HG02763 (cell line): ENCODE data around the gene IDUA.
"Not testable (repeated sequence)": the region's sequence is repeated elsewhere in the genome, so short reads cannot be mapped to it uniquely, and the experiment has no call there.

Experiments
- ATAC-seq: cut with Tn5 transposase; IDR thresholded peaks from one replicate; pipeline ENCODE4 v1.9.1; 2021; ENCODE audit warnings: mild to moderate bottlenecking, moderate library complexity; ENCODE audit not compliant: unreplicated experiment

IDUA gene

GRCh38 chr4:1043162-1043561, 56.3 kb downstream of the IDUA start:
- ATAC-seq, result no peak

GRCh38 chr4:1043651-1044468, 57.0 kb downstream of the IDUA start:
- no peak for ATAC-seq

GRCh38 chr4:1044469-1045192, 57.8 kb downstream of the IDUA start:
- ATAC-seq, result no peak

GRCh38 chr4:1045193-1045594, 58.4 kb downstream of the IDUA start:
- ATAC-seq, result no peak

- ATAC-seq, result no peak
These were observed 58.9 kb downstream of the IDUA start for GRCh38 chr4:1045595-1046201.

GRCh38 chr4:1046581-1047011, 59.8 kb downstream of the IDUA start:
- not testable (repeated sequence) for ATAC-seq

GRCh38 chr4:1047106-1047975, 60.5 kb downstream of the IDUA start:
- no peak for ATAC-seq

- no peak for ATAC-seq
These were observed 61.3 kb downstream of the IDUA start for GRCh38 chr4:1047976-1048772.

GRCh38 chr4:1048773-1049590, 62.1 kb downstream of the IDUA start:
- no peak for ATAC-seq

GRCh38 chr4:1049591-1049905, 62.7 kb downstream of the IDUA start:
- no peak for ATAC-seq

GRCh38 chr4:1050486-1051213, 63.8 kb downstream of the IDUA start:
- ATAC-seq, result no peak

GRCh38 chr4:1051472-1051871, 64.6 kb downstream of the IDUA start:
- ATAC-seq, result no peak

GRCh38 chr4:1052231-1052671, 65.4 kb downstream of the IDUA start:
- ATAC-seq, result no peak

- ATAC-seq, result no peak
These were observed 66.3 kb downstream of the IDUA start for GRCh38 chr4:1053080-1053661.

GRCh38 chr4:1053891-1054290, 67.0 kb downstream of the IDUA start:
- not testable (repeated sequence) for ATAC-seq
